Cardiac muscle cell (in vitro differentiated cells and primary cell): ENCODE measurements around the gene GNB2. TPM values are rescaled to one million over a fixed set of nuclear protein-coding genes. Genes with fewer than 3 reads are reported as not detected.

Experiments used
- DNase-seq, 2 donors: peaks; one replicate each; pipeline versions ENCODE4 v3.0.0 to v3.0.0-alpha.2; 2010 to 2017; ENCODE audit warnings: low read depth in 1 of 2, low spot score in 1 of 2
- H3K27ac ChIP-seq: fragments of 200-600 bp; sonication (generic); 2 replicates; pipeline ENCODE4 v1.5.1; 2016
- H3K27me3 ChIP-seq: fragments of 200-600 bp; sonication (generic); 2 replicates; pipeline ENCODE4 v1.6.0; 2016; ENCODE audit warnings: control low read depth
- H3K36me3 ChIP-seq: fragments of 200-600 bp; sonication (generic); 2 replicates; pipeline ENCODE4 v1.5.1; 2016; ENCODE audit warnings: control low read depth
- H3K4me1 ChIP-seq: fragments of 200-600 bp; sonication (generic); 2 replicates; pipeline ENCODE4 v1.8.1; 2017; ENCODE audit warnings: low read depth, mild to moderate bottlenecking, mixed run types
- H3K4me3 ChIP-seq: fragments of 200-600 bp; sonication (generic); 2 replicates; pipeline ENCODE4 v1.5.1; 2016; ENCODE audit warnings: mild to moderate bottlenecking
- H3K9me3 ChIP-seq: fragments of 200-600 bp; sonication (generic); 2 replicates; pipeline ENCODE4 v1.5.1; 2017; ENCODE audit warnings: low read depth, mild to moderate bottlenecking, control low read depth
- polyA plus RNA-seq: library from polyadenylated mRNA; unstranded; fragments of >200 nt; fragmentation: Nextera tagmentation; extraction: Ambion mirVana; gene quantifications from 2 replicates; pipeline ENCODE4 v1.2.1, GENCODE V29; 2016
- total RNA-seq: library from RNA; depleted of rRNA; stranded (reverse); fragments of >200 nt; gene quantifications from 2 replicates; pipeline ENCODE4 v1.2.3, GENCODE V29; 2016
- TF ChIP-seq, protein P1 (sequence below): IDR thresholded peaks from 2 replicates; pipeline ENCODE4 v1.5.1; 2012; ENCODE audit warnings: low read depth, mild to moderate bottlenecking, low read length

The GNB2 gene
- total and polyA plus RNA-seq, 2 experiments from 2014 or later: 234 to 241 TPM

DNA sequence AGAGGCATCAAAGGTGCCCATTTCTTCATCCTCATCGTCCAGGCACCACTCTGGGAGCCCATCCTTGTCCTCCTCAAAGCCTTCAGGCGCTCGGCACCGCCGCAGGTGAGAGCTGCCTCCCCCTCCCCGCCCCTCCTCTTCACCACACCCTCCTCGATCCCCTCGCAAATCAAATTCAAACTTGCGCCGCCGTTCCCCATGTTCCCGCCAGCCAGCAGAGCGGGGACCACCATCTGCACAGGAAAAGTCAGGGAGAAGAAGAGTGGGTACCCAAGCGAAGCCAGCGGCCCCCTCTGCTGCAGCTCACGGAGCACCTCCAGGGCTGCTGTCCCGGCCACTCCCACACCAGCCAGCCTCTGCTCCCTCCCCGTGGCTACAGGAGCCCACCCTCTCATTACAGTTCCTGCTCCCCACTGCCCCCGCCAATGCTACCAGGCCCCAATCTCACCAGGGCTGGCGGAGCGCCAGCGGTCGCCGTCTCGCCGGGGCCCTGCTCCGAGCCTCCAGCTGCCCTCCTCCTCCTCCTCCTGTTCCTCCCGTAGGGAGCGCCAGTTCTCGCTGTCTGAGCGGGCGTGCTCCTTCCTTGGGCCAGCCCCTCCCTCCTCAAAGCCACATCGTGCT lies 12.8 kb downstream of the GNB2 start:
- Histone ChIP-seq H3K36me3 (peaks cover 46% of the 10 kb centered on the region), H3K4me1 (peaks cover 2% of the 10 kb centered on the region), H3K4me3 (no peak overlapping the region), H3K27ac (no peak overlapping the region), H3K27me3 (no peaks in the 10 kb centered on the region), H3K9me3 (no peaks in the 10 kb centered on the region)
- DNase-seq: no peak
- TF ChIP-seq, protein P1, sequence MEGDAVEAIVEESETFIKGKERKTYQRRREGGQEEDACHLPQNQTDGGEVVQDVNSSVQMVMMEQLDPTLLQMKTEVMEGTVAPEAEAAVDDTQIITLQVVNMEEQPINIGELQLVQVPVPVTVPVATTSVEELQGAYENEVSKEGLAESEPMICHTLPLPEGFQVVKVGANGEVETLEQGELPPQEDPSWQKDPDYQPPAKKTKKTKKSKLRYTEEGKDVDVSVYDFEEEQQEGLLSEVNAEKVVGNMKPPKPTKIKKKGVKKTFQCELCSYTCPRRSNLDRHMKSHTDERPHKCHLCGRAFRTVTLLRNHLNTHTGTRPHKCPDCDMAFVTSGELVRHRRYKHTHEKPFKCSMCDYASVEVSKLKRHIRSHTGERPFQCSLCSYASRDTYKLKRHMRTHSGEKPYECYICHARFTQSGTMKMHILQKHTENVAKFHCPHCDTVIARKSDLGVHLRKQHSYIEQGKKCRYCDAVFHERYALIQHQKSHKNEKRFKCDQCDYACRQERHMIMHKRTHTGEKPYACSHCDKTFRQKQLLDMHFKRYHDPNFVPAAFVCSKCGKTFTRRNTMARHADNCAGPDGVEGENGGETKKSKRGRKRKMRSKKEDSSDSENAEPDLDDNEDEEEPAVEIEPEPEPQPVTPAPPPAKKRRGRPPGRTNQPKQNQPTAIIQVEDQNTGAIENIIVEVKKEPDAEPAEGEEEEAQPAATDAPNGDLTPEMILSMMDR: no peak

DNA sequence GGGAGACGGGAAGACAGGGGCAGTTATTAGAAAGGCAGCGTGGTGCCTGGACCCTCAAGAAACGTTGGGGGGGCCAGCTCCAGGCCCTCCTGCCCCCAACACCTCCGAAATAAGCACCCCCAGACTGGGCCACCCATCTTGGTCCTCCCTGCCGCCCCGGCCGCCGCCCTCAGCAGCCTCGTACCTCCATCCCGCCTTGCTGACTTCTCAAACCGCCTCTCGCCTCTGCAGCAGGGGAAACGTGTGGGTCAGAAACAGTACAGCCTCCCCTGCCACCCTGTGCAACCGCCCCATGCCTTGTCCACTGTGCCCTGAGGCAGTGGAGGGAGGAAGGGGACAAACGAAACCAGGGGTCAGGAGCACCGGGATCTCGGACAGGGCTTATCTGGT lies 13.3 kb downstream of the GNB2 start:
- no peak for DNase-seq
- H3K9me3 ChIP-seq: no peaks in the 10 kb centered on the region
- TF ChIP-seq, protein P1: no peak
- no peak overlapping the region for H3K4me3 ChIP-seq
- H3K27ac ChIP-seq: no peak overlapping the region
- peaks cover 40% of the 10 kb centered on the region for H3K36me3 ChIP-seq
- H3K4me1 ChIP-seq: peaks cover 6% of the 10 kb centered on the region
- no peaks in the 10 kb centered on the region for H3K27me3 ChIP-seq

DNA sequence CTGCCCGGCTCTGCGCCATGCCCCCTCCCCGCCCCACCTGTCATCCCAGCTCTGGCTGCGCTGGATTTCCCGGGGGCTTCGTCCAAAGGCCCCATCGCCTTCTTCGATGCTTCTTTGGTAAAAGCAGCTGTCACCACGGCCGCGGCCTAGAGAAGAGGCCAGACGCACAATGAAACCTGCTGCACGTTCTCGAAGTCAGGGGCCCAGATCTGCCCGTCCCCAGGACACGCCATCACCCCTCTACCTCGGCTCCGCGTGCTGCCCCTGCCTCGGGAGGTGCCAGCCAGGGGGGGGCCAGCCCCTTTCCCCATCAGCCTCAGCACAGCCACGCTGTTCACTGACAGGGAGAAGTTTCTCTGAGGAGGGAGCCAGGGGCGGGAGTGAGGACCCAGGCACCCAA lies 13.7 kb downstream of the GNB2 start:
- DNase-seq: no peak
- H3K27me3 ChIP-seq: no peaks in the 10 kb centered on the region
- peaks cover 10% of the 10 kb centered on the region for H3K4me1 ChIP-seq
- TF ChIP-seq, protein P1: no peak
- no peak overlapping the region for H3K4me3 ChIP-seq
- H3K9me3 ChIP-seq: no peaks in the 10 kb centered on the region
- H3K36me3 ChIP-seq: peaks cover 39% of the 10 kb centered on the region
- H3K27ac ChIP-seq: no peak overlapping the region

DNA sequence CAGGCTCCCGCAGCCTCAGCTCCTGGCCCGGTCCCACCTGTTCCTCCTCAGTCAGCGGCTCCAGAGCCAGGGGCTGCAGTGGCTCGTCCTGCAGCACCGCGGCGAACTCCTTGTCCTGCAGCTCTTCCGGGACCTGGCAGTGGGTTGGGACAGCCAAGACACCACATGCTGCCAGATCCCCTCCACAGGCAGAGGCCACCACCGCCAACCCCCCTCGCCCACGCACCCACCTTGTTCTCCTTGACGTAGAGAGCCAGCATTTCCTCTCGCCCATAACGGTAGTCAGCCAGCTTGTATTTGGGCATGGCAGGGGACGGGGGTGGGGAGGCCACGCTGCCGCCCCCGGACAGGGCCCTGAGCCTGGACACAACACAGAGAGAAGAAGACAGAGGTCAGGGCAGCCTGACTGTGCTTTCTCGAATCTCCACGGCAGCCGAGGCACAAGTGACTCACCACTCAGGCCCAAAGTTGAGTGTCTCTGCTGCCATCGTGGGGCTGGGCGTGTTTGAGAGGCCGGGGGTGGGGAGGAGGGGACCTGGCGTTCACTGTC lies 14.3 kb downstream of the GNB2 start:
- H3K36me3 ChIP-seq: peaks cover 39% of the 10 kb centered on the region
- H3K4me3 ChIP-seq: no peak overlapping the region
- no peak overlapping the region for H3K27ac ChIP-seq
- no peaks in the 10 kb centered on the region for H3K9me3 ChIP-seq
- no peaks in the 10 kb centered on the region for H3K27me3 ChIP-seq
- H3K4me1 ChIP-seq: peaks cover 16% of the 10 kb centered on the region
- TF ChIP-seq, protein P1: no peak
- DNase-seq: no peak

DNA sequence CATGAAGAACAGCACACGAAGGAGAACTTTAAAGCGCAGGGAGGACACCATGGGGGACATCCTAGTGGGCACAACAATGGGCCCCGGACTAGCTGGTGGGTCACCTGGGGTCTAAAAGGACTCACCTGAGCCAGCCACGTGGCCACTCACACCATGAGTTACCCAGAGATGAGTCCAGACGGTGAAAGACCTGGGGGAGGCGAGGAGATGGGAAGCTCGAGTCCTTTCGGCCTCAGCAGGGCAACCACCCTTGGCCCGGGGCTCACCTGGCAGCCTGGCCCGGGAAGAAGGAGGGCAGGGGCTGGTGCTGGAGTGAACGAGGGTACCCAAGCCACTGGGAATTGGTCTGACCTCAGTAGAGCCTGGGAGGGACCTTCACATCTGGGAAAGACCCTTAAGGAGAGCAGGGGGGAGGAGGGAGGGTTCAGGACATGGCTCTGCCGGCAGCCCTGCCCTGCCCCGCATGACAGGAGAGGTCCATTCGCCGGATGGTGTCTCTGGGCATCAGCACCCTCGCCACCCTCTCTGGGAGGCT lies 14.9 kb downstream of the GNB2 start:
- H3K9me3 ChIP-seq: no peaks in the 10 kb centered on the region
- TF ChIP-seq, protein P1: no peak
- H3K27me3 ChIP-seq: no peaks in the 10 kb centered on the region
- peaks cover 36% of the 10 kb centered on the region for H3K36me3 ChIP-seq
- no peak overlapping the region for H3K27ac ChIP-seq
- DNase-seq: no peak
- peaks cover 16% of the 10 kb centered on the region for H3K4me1 ChIP-seq
- no peak overlapping the region for H3K4me3 ChIP-seq
